Kasumi-1 (cell line): ENCODE results near the gene FOXO4.
"Not testable (repeated sequence)": the region's sequence is repeated elsewhere in the genome, so short reads cannot be mapped to it uniquely, and the experiment has no call there.

Experiments used
- DNase-seq, 2 experiments: peaks; one replicate each; lab custom pipeline; 2025; lab: John Stamatoyannopoulos, UW

The FOXO4 gene, protein sequence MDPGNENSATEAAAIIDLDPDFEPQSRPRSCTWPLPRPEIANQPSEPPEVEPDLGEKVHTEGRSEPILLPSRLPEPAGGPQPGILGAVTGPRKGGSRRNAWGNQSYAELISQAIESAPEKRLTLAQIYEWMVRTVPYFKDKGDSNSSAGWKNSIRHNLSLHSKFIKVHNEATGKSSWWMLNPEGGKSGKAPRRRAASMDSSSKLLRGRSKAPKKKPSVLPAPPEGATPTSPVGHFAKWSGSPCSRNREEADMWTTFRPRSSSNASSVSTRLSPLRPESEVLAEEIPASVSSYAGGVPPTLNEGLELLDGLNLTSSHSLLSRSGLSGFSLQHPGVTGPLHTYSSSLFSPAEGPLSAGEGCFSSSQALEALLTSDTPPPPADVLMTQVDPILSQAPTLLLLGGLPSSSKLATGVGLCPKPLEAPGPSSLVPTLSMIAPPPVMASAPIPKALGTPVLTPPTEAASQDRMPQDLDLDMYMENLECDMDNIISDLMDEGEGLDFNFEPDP

DNA sequence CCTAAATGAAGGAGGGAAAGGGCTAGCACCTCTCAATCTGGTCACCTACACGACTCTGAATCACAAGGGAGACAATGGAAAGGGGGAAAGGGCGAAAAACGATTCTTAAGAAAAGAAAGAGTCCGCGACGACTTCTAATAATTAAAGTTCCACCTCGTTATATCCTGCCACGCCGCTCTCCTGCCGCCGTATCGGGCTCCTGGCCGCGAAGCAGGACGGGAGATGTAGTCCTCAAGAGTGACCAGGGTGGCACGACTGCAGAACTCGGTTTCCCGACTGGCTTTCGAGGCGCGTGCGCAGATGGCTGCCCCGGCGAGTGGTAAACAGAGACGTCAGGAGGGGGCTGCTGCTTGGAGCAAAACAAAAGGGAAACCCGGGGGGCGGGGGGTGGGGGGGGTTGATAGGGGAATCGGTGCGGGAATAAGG, at the start of gene FOXO4:
Gene FOXO4, plus strand, starts transcription at position 297 of the 426 bp plus-strand sequence. CDS start 678 bp downstream, outside the sequence.
- peak; percentile 76 to 83 for DNase-seq

DNA sequence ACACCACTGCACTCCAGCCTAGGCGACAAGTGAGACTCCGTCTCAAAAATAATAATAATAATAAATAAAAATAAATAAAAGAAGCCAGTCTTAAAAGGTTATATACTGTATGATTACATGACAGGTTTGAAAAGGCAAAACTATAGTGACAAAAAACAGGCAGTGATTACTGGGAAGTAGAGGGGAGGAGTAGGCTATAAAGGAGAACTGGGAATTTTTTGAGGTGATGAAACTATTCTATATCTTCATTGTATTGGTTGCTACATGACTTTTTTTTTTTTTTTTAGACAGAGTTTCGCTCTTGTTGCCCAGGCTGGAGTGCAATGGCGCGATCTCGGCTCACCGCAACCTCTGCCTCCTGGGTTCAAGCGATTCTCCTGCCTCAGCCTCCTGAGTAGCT, 47.8 kb upstream of the FOXO4 start:
- DNase-seq, result not testable (repeated sequence)

DNA sequence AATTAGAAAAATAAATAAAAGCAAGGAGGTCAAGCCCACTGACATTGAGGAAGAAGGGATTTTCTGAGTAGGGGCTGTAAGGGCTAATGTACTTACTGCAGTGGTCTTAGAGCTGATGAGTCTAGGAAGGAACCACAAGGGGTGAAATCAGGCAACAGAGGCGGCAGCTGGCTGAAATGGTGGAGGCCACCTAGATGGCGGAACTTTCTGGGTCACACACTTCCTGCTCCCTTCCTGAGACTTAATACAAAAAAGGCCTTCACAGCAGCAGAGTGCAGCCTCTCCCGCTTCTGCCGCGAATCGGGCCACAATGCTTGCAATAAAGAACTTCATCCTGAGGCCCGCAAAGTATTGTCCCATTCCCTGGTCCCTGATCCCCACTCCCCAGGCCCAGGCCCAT, 42.9 kb upstream of the FOXO4 start:
- peak; percentile 11 to 31 for DNase-seq

DNA sequence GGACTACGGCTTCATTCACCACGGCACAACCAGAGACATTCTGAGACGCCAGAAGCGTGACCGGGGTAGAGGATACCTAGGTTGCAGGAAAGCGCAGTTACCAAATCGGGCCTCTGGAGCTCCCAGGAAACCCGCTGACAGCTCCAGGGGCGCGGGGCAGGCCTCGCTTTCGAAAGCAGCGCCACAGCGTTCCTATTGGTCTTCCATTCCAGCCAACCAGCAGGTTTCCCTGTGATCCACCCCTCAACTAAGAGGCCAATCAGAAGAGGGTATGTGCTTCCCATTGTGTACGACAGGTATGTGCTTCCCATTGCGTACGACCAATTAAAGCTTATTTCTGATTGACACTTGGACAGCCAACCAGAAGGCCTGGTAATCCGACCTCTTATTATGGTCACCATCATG, 42.4 kb upstream of the FOXO4 start:
- DNase-seq, result peak; percentile 81 to 87

DNA sequence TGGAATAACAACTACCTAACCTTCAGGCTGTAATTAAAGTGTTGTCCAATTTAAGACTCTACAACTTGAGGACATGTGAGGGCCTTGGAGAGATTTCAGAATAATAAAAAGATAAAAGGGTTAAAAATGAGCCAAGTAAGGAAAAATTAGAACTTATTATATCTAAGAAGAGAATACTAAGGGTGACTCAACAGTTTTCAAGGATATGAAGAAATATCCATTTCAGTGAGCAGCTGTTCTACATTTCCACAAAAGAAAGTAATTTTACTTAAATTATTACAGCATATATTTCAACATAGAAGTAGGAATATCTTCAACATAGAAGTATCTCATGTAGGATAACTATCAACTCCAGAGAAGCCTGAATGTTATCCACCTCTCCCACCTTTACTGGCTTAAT, 38.8 kb upstream of the FOXO4 start:
- DNase-seq, result no peak

DNA sequence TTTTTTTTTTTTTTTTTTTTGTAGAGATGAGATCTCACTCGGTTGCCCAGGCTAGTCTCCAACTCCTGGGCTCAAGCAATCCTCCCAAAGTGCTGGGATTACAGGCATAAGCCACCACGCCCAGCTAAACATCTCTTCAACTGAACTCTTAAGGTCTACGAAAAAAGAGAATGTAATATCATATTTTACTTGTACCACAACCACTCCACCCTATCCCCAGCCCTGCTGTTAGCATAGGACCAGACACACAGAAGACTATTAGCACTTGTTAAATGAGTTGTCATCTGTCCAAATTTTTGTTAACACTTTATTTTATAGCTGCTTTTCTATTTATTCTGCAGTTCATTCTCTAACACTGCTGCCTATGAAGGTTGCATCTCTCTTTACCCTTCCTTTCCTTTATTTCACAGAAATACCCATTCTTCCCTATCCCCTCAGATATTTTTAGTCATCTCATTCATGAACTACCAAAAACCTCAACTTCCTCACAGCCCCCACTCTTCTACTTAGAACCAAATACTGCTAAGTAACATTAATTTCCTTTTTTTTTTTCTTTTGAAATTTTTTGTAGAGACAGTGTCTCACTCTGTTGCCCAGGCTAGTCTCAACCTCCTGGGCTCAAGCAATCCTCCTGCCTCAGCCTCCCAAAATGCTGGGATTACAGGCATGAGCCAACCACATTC, 37.7 kb upstream of the FOXO4 start:
- DNase-seq, result peak; percentile 36 to 40

DNA sequence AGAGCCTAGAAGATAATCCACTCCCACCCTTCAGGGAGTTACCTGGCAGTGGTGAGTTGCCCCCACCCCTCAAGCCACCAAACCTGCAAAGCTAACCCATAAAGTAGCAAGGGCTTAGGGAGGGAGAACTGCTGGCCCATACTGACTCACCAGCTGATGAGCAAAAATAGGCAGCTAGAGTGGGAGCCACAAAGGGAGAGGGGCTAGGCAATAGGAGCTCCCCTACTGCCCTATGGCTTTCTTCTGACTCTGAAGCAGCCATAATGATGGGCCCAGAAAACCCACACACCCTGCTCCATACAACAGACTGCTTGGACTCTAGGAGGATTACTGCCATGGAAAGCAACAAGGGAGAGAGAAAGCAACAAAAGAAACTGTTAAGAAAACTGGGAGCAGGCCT, 35.5 kb upstream of the FOXO4 start:
- no peak for DNase-seq

DNA sequence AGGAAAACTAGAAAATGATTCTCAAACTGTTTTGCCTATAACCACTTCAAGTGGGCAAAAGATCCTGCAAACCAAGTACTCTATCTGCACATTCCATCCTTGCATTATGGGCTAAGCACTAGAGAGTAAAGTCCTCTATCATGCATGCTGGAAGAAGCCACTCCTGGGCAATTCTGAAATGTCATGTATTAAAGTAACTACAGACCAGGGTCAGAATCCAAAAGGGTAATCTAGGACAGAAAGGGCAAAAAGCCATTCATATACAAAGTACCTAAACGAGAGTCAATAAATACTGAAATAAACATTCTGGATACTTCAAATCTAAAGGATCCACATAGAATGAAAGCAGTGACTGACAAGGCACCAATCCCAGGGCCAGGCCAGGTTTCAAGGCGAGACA, 28.6 kb upstream of the FOXO4 start:
- DNase-seq, result no peak

DNA sequence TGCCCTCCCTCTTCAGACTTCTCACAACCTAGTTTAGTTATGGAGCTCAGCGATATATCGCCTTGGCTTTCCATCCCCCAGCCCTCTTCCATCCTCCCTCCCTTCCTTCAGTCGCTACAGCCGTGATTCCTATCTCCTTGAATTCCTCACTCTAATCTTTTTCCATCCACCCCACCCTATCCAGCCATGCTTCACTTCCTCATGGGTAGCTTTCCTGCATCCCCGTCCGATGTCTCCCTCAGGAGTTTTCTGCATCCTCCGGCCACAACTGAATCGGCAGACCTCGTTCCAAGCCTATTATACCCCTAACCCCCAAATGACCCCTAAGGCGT, 28.0 kb upstream of the FOXO4 start:
- no peak for DNase-seq

DNA sequence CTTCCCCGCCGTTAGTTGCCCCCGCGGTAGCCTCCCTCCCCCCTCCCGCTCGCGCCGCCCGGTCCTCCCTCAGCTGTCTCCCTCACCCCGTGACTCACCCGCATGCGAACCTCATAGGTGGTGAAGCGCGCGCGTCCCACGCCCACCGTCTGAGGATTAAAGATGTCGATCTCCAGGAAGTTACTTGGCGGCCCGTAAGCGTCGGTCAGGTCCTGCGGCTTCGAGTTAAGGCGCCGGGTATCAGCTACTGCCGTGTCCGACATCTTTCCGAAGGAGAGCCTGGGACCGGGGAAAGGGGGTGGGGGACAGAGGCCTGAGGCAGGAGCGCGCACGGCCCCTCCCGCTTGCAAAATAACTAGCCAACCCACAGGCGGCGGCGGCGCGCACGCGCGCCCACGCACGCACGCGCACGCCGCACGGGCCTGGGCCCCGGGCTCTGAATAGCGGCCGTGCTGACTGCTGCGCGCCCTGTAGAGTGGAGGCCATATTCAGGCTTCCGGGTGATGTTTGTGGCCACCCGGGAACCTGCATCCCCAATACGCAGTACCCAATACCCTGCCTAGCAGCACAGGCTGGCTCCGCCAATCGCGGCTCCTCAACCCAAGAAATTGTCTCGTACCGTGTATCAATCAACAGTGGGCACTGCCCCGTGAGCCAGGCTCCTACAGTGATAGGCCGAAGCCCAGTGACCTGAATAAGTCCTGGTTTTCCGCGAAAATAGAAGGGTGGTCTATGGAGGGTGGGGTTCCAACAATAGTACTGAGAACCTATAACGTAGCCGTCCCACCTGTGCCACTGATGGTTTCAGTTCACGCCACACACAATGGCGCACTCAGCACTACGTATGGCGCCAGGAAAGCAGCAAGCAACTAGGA, 27.4 kb upstream of the FOXO4 start, which contains the start of gene SNX12:
Gene SNX12, minus strand, starts transcription at position 291 of the 875 bp plus-strand sequence. Its CDS starts 28 bp downstream, at position 263.
- peak; percentile 84 to 89 for DNase-seq

DNA sequence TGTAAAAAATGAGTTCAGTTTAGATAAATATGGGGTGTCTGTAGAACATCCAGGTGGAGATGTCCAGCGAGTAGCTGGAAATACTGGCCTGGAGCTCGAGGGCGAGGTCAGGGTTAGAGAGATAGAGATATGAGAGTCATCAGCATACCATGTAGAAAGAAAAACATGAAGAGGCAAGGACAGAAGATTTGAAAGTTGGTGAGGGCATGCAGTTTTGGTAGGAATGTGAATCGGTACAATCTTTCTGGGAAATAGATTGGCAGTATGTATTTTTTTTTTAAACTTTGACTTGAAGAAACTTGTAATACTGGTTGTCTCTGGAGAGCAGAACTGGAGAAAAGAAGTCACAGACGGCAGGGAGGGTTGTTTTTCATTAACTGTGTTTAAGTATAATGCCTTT, 25.1 kb upstream of the FOXO4 start:
- no peak for DNase-seq

DNA sequence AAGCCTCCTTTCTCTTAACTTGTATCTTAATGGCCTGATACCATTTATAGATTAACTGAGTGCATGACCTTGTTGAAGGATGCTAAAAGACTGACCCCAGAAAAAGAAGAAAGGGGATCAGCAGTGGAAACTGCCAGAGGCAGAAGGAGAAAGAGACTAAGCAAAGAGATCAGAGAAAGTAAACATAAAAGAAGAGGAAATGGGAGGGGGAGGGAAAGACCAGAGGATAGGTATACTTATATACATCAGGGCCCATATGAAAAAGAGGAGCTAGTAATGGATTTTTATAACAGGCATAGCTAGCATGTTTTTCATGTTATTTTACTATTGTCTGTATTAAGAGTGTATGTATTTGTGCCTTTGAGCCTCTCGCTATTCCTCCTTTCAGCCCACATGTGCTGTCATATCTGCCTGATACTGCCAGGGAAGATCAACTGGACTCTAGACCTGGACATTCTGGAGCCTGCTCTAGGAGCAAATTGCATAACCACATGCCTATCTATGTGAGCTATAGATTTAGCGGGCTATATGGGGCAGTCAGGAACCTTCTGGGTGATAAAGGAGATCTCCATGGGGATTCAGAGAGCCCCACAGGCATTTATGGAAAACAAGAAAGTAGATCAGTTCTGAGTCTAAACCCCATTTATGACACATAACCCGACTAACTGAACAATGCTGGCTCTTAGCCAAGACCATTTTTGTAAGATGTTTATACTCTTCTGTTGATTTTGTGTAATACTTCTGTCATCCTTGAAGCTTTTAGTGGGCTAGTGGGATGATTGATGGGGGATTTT, 14.1 kb upstream of the FOXO4 start:
- no peak for DNase-seq

DNA sequence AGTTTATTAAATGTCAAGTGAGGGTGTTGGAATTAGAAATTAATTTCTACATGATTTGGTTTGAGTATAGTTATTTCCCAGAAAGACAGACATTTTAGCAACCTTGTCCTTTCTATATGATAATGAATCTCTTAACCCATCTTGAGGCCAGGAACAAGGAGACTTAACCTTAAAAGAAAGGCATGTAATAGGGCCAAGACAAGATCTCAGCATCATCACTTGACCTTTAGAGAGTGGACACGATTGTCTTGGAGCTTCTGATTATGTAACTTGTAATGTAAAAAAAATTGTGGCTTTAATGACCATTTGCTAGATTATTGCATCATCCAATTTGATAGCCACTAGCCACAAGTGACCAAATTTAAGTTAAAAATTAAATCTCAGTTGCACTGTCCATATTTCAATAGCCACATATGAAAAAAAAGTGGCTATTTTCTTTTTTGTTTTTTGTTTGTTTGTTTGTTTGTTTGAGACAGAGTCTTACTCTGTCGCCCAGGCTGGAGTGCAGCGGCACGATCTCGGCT, 13.5 kb upstream of the FOXO4 start:
- DNase-seq, result no peak

DNA sequence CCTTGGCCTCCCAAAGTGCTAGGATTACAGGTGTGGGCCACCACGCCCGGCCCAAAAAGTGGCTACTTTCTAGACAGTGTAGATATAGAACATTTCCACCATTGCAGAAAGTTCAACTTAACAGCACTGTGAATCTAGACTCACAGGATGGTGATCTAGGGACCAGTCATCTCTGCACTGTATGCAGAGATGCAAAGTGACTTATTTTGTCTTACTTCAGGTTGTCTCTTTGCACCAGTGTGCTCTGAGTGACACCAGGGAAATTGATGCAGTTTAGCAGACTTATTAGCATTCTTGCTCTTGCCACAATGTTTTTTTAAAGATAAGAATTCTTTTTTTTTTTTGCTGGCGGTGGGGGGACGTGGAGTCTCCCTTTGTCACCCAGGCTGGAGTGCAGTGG, 12.8 kb upstream of the FOXO4 start:
- no peak for DNase-seq

DNA sequence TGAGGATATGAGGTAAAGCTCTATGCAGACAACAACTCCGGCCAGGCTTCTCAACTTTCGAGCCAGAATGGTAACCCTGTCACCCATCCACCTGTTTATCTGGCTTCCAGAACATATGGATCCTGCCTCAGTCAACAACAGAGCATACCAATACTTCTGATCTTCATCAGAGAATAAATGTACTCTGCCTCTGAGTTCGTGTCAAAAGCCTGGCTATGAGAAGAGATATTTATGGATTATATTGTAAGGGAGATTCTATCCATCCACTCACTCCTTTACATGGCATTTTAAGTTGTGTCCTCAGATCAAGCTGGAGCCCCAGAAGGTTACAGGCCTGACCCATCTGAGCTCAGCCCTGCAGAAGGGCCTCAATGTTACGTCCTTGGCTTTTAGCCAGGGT, 9.8 kb upstream of the FOXO4 start:
- no peak for DNase-seq

DNA sequence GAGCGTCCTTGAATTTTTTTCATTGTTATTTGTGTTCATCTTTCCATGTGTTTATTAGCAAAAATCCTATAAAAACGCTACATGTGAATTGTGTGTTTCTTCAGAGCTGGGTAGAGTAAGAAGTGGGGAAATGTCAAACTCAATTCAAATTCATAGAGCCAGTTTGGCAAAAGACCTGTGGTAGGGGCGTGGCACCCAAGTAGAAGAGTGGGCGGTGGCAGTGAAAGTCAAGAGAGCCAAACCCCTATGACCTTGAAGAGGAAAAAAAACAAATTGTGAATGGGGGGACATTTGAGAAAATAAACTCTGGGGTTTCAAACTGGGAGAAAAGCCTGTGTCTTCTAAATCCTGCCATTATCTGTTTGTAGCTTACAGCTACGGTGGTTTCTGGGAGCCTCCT, 4.4 kb upstream of the FOXO4 start:
- DNase-seq, result no peak

DNA sequence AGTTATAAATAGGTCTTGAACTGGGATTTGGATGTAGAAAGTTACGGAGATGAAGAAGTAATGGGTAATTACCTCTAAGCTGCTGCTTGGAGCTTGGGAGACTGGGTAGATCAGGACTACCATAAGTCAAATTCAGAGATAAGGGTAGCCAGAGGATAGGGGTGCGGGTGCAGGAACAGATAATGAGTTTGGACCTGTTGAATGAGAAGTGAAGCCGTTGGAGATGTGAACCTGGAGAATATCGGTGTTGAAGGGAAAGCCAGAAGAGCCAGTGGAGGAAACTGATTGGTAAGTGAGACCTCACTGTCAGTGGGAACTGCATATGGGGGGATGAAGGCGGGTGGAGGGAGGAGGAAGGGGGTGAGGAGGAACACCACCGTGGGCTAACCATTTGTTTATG, 618 bp upstream of the FOXO4 start:
- DNase-seq, result no peak

DNA sequence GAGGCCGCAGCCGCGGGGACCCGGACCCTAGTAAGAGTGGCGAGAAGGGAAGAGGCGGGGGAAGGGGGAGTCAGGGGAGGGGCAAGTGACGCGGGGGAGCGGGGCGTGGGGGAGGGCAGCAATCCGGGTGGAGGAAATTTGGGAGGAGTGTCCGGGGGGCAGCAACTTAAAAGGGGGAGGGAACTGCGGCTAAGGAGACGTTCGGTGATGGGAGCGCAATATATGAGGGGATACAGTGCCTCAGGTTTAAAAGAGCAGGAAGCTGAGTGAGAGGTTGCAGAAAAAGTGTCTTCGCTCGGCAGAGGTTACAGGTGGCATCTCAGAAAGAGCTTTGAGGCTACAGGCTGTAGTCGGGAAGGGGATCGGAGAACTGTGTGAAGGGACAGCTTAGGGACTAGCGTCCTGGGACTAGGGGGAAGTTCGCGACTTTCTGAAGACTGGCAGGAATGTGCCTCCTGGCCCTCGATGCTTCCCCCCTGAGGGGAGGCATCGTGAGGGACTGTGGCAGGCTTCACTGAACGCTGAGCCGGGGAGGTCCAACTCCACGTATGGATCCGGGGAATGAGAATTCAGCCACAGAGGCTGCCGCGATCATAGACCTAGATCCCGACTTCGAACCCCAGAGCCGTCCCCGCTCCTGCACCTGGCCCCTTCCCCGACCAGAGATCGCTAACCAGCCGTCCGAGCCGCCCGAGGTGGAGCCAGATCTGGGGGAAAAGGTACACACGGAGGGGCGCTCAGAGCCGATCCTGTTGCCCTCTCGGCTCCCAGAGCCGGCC, 519 bp downstream of the FOXO4 start:
- peak; percentile 56 to 67 for DNase-seq

DNA sequence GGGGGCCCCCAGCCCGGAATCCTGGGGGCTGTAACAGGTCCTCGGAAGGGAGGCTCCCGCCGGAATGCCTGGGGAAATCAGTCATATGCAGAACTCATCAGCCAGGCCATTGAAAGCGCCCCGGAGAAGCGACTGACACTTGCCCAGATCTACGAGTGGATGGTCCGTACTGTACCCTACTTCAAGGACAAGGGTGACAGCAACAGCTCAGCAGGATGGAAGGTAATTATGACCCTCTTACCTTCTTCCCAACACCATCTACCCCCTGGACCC, 1.0 kb downstream of the FOXO4 start:
- DNase-seq, result no peak

DNA sequence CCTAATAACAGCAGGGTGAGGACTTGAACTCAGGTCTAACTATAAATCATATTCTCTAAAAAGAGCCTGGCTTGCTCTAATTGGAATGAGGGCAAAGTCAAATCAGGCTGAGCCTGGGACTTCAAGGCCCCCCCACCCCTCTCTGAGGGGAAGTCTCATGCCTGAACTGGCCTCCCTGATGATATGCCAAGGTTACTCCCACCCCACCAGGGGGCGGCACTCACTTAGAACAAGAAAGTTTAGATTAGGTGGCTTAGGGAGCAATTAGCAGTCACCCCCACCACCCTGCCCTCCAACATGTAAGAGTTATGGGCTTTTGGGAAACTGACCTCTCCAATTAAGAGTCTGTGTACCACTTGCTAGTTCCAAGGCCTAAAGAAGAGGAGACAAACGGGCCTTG, 2.7 kb downstream of the FOXO4 start:
- DNase-seq, result peak; percentile 66 to 79
